Measurements from ENCODE around the gene MICAL3.
"Not testable (repeated sequence)": the region's sequence is repeated elsewhere in the genome, so short reads cannot be mapped to it uniquely, and the experiment has no call there.

Gene MICAL3

DNA sequence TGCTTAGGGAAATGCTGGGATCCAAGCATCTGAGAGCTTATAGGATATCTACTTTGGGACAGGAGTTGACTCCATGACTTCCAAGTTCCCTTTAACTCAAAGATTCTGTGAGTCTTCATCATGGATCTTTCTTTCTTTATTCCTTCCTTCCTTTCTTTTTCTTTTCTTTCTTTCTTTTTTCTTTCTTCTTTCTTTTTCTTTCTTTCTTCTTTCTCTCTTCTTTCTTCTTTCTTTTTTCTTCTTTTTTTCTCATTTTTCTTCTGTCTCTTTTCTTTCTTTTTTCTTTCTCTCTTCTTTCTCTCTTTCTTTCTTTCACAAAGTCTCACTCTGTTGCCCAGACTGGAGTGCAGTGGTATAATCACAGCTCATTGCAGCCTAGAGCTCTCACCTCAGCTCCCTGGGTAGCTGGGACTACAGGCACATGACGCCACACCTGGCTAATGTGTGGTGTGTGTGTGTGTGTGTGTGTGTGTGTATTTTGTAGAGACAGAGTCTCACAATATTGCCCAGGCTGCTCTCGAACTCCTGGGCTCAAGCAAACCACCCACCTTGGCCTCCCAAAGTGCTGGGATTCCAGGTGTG, 5.4 kb upstream of the MICAL3 start:
- Histone ChIP-seq H3K4me1 (ENCODE audit: insufficient read depth, low read length) (no peaks in the 10 kb centered on the region), H3K36me3 (ENCODE audit: insufficient read depth, low read length) (no peaks in the 10 kb centered on the region), H3K9ac (ENCODE audit: low read depth, low read length) (no peak overlapping the region), H3K9me3 (ENCODE audit: control insufficient read depth, insufficient read depth, low read length) (no peaks in the 10 kb centered on the region)

GRCh38 chr22:18028817-18029527, 4.6 kb upstream of the MICAL3 start:
- H3K9ac ChIP-seq (ENCODE audit: low read depth, low read length) = no peak overlapping the region
- H3K9me3 ChIP-seq (ENCODE audit: control insufficient read depth, insufficient read depth, low read length) = no peaks in the 10 kb centered on the region
- H3K4me1 ChIP-seq (ENCODE audit: insufficient read depth, low read length) = no peaks in the 10 kb centered on the region
- H3K36me3 ChIP-seq (ENCODE audit: insufficient read depth, low read length) = no peaks in the 10 kb centered on the region

DNA sequence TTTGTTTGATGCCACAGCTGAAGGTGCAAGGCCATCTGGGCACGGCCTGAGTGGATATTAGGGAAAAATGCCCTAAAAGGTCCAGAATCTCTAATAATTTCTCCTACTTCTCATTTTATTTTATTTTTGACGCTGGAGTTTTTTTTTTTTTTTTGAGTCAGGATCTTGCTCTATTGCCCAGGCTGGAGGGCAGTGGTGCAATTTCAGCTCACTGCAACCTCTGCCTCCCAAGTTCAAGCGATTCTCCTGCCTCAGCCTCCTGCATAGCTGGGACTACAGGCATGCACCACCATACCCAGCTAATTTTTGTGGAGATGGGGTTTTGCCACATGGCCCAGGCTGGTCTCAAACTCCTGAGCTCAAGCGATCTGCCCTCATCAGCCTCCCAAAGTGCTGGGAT, 1.5 kb upstream of the MICAL3 start:
- not testable (repeated sequence) for H3K4me1 ChIP-seq (ENCODE audit: insufficient read depth, low read length); H3K36me3 ChIP-seq (ENCODE audit: insufficient read depth, low read length); H3K9ac ChIP-seq (ENCODE audit: low read depth, low read length); H3K9me3 ChIP-seq (ENCODE audit: control insufficient read depth, insufficient read depth, low read length)

DNA sequence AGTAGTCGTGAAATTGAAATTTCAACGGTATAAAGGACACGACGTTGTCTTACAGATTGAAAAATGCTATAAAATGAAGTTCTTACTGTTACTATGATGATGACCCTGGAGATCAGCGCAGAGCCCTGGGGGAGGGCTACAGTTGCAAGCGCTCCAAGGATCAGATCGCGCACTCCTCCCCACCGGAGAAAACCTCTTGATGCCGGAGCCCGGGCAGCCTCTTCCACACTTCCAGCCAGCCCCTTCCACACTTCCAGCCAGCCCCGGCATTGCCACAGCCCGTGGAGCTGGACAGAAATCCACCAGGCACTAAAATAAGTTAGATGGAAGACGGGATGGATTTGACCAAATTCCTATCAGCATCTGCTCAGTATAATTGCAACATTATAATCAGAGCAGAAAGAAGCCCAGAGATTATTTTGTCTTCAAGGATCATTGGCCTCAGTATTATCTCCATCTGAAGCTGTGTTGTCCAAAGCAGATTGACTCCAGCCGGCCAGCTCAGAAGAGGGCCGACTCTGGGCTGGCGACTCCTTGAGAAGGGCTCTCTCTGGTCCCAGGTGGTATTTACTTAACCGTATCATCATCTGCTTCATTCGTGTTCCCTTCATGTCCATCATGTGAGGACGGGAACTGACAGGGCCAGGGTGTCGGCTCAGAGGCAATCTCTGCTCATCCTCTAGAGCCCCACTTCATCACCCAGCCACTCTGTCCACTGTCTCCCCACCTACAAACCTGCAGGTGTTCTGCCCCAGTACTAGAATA, 777 bp upstream of the MICAL3 start:
- Histone ChIP-seq H3K36me3 (ENCODE audit: insufficient read depth, low read length) (no peaks in the 10 kb centered on the region), H3K9me3 (ENCODE audit: control insufficient read depth, insufficient read depth, low read length) (no peaks in the 10 kb centered on the region), H3K9ac (ENCODE audit: low read depth, low read length) (peak overlapping the region; percentile 69; the same call in 1 of the 2 replicates), H3K4me1 (ENCODE audit: insufficient read depth, low read length) (no peaks in the 10 kb centered on the region)

DNA sequence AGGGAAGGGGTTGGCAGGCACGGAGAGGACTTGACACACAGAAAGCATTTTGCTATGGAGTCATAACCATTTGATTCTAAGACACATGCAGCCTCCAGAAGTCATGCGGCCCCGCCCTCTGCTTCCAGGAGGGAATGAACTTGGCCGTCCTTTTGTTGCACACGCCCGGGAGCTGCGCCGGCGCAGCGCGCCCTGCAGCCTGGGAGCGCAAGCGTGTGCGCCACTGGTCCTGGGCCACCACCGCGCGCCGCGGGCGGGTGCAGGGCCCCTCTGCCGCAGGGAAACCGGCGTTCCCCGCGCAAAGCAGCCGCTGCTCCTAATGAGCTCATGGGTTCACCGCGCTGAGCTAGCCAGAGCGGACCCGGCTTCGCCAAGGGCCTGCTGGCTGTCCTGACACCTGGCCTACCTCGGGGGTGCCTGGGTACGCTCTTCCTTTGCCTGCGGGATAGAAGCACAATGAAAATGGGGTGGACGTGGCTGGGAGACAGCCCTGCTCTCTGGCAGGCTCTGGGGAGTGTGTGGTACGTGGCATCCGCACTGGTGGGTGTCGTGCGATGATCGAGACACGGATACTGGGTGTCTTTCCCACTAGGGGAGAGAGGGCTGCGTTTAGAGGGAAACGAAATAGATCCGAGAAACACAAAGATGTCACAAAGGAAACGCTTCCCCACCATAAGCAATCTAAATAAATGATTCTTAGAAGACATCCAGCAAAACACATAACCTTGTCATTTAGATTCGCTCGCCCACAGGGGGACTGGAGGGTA, 669 bp downstream of the MICAL3 start:
- H3K4me1 ChIP-seq (ENCODE audit: insufficient read depth, low read length) = no peaks in the 10 kb centered on the region
- H3K9ac ChIP-seq (ENCODE audit: low read depth, low read length) = peak overlapping the region; percentile 69
- no peaks in the 10 kb centered on the region for H3K9me3 ChIP-seq (ENCODE audit: control insufficient read depth, insufficient read depth, low read length)
- H3K36me3 ChIP-seq (ENCODE audit: insufficient read depth, low read length) = no peaks in the 10 kb centered on the region

GRCh38 chr22:18022876-18023275, 1.5 kb downstream of the MICAL3 start:
- H3K9ac ChIP-seq (ENCODE audit: low read depth, low read length) = peak overlapping the region; percentile 69
- no peaks in the 10 kb centered on the region for H3K4me1 ChIP-seq (ENCODE audit: insufficient read depth, low read length)
- H3K9me3 ChIP-seq (ENCODE audit: control insufficient read depth, insufficient read depth, low read length) = no peaks in the 10 kb centered on the region
- no peaks in the 10 kb centered on the region for H3K36me3 ChIP-seq (ENCODE audit: insufficient read depth, low read length)

DNA sequence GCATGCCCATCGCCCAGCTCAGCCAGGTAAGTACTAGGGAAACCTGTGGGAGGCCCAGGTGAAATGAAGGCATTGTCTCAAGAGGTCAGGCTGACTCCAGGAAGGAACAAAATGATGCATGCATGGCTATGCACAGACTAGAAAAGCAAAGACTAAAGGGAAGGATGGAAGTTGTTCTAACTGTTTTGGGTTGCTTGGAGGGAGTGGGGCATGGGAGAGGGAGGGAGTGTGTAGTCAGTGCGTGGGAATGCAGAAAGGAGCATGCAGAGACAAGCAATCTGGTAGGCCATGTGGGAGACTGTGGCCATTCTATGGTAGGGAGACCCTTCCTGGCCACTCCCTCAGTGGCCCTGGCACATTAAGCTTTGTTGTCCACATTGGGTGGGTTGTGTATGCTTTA, 2.9 kb downstream of the MICAL3 start:
- no peak overlapping the region for H3K9ac ChIP-seq (ENCODE audit: low read depth, low read length)
- no peaks in the 10 kb centered on the region for H3K9me3 ChIP-seq (ENCODE audit: control insufficient read depth, insufficient read depth, low read length)
- H3K36me3 ChIP-seq (ENCODE audit: insufficient read depth, low read length) = no peaks in the 10 kb centered on the region
- H3K4me1 ChIP-seq (ENCODE audit: insufficient read depth, low read length) = no peaks in the 10 kb centered on the region

- H3K4me1 ChIP-seq (ENCODE audit: insufficient read depth, low read length); H3K9ac ChIP-seq (ENCODE audit: low read depth, low read length); H3K9me3 ChIP-seq (ENCODE audit: control insufficient read depth, insufficient read depth, low read length); H3K36me3 ChIP-seq (ENCODE audit: insufficient read depth, low read length): not testable (repeated sequence)
These were observed 3.6 kb downstream of the MICAL3 start for GRCh38 chr22:18020743-18021142.

DNA sequence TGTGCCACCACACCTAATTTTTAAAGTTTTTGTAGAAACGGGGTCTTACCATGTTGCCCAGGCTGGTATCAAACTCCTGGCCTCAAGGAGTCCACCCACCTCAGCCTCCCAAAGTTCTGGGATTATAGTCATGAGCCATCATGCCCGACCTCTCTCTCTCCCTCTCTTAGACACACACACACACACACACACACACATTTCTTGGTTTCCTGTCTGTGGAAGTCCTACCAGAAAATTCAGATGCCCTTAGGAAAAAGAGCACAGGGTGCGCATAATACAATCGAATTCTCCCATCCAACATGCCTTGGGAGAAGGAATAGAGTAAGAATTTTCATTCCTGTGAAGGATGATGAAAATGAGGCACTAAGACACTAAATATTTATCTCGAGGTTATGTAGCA, 10.4 kb downstream of the MICAL3 start:
- Histone ChIP-seq H3K9me3 (ENCODE audit: control insufficient read depth, insufficient read depth, low read length) (no peaks in the 10 kb centered on the region), H3K4me1 (ENCODE audit: insufficient read depth, low read length) (no peaks in the 10 kb centered on the region; the same call in 1 of the 2 replicates), H3K36me3 (ENCODE audit: insufficient read depth, low read length) (no peaks in the 10 kb centered on the region), H3K9ac (ENCODE audit: low read depth, low read length) (no peak overlapping the region)

GRCh38 chr22:18013436-18013835, 10.9 kb downstream of the MICAL3 start:
- Histone ChIP-seq H3K9me3 (ENCODE audit: control insufficient read depth, insufficient read depth, low read length) (no peaks in the 10 kb centered on the region), H3K9ac (ENCODE audit: low read depth, low read length) (no peak overlapping the region), H3K4me1 (ENCODE audit: insufficient read depth, low read length) (no peaks in the 10 kb centered on the region; the same call in 1 of the 2 replicates), H3K36me3 (ENCODE audit: insufficient read depth, low read length) (no peaks in the 10 kb centered on the region)

GRCh38 chr22:18012531-18012930, 11.8 kb downstream of the MICAL3 start:
- Histone ChIP-seq H3K36me3 (ENCODE audit: insufficient read depth, low read length) (no peaks in the 10 kb centered on the region), H3K9ac (ENCODE audit: low read depth, low read length) (no peak overlapping the region), H3K4me1 (ENCODE audit: insufficient read depth, low read length) (no peaks in the 10 kb centered on the region; the same call in 1 of the 2 replicates), H3K9me3 (ENCODE audit: control insufficient read depth, insufficient read depth, low read length) (no peaks in the 10 kb centered on the region)

GRCh38 chr22:18010266-18010665, 14.1 kb downstream of the MICAL3 start:
- H3K9ac ChIP-seq (ENCODE audit: low read depth, low read length) = no peak overlapping the region
- peaks cover 4% of the 10 kb centered on the region; the same call in 1 of the 2 replicates for H3K4me1 ChIP-seq (ENCODE audit: insufficient read depth, low read length)
- H3K9me3 ChIP-seq (ENCODE audit: control insufficient read depth, insufficient read depth, low read length) = no peaks in the 10 kb centered on the region
- no peaks in the 10 kb centered on the region for H3K36me3 ChIP-seq (ENCODE audit: insufficient read depth, low read length)

- Histone ChIP-seq H3K36me3 (ENCODE audit: insufficient read depth, low read length) (no peaks in the 10 kb centered on the region), H3K4me1 (ENCODE audit: insufficient read depth, low read length) (peaks cover 4% of the 10 kb centered on the region; the same call in 1 of the 2 replicates), H3K9me3 (ENCODE audit: control insufficient read depth, insufficient read depth, low read length) (no peaks in the 10 kb centered on the region), H3K9ac (ENCODE audit: low read depth, low read length) (no peak overlapping the region)
These were observed 16.2 kb downstream of the MICAL3 start for GRCh38 chr22:18008136-18008535.

DNA sequence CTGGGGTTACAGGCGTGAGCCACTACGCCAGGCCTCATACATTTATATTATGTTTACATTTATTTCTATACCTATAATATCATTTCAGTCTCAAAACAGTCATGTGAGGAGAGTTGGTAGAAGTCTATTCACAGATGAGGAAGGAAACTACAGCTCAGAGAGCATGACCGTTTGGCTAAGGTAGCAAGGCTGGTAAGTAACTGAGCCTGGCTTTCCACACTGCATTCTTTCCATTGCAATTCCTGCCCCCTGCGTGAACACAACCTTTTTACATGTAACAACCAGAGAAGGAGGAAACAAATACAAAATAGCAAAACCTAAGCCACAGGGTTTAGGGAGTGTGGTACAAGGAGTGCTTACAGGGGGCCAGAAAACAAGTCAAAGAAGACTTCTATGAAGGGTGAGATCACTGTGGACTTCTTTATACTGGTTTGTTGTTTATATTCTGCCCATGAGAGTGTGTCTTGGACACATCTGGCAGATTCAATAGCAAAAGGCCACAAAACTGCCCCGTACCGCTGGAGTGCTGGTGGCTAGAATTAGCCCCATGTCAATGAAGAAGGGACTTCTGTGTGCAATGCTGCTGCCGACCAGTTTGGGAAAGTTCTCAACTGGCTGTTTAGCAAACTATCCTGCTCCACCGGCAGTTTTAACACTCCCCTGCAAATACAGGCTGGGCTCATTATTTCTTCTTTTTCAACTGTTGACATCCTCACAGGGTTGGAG, 19.0 kb downstream of the MICAL3 start:
- no peaks in the 10 kb centered on the region for H3K9me3 ChIP-seq (ENCODE audit: control insufficient read depth, insufficient read depth, low read length)
- peaks cover 4% of the 10 kb centered on the region; the same call in 1 of the 2 replicates for H3K4me1 ChIP-seq (ENCODE audit: insufficient read depth, low read length)
- H3K36me3 ChIP-seq (ENCODE audit: insufficient read depth, low read length) = no peaks in the 10 kb centered on the region
- H3K9ac ChIP-seq (ENCODE audit: low read depth, low read length) = no peak overlapping the region
